ENCODE data around the gene SYCE1L.

GRCh38 chr16:77236063-77236511 is 36.9 kb downstream of the SYCE1L start:
- TF ChIP-seq CHD1 (IDR thresholded peaks at IDR 0.05; ENCODE audit: low read depth, low read length) (peak; percentile 66; the same call in 1 of the 2 replicates), MXI1 (IDR thresholded peaks at IDR 0.05; ENCODE audit: borderline replicate concordance, low read depth, low read length) (0 out of 2 replicates have a peak, but pooled peaks have one; percentile 41), POLR2A (IDR thresholded peaks at IDR 0.05; ENCODE audit: low read depth, low read length) (peak; percentile 73), RCOR1 (IDR thresholded peaks at IDR 0.05; ENCODE audit: insufficient replicate concordance, low read length) (no peak), USF2 (IDR thresholded peaks at IDR 0.05; ENCODE audit: low read depth, low read length) (peak; percentile 24; the same call in 1 of the 2 replicates), BHLHE40 (IDR thresholded peaks at IDR 0.05; ENCODE audit: low read depth, low read length) (no peak), RAD21 (IDR thresholded peaks at IDR 0.05; ENCODE audit: low read length) (peak; percentile 100), SMC3 (IDR thresholded peaks at IDR 0.05; ENCODE audit: low read depth, low read length) (peak; percentile 100), MAZ (IDR thresholded peaks at IDR 0.05; ENCODE audit: borderline replicate concordance, low read depth, low read length) (peak; percentile 50; the same call in 1 of the 2 replicates), MAFK (IDR thresholded peaks at IDR 0.05; ENCODE audit: low read depth, low read length) (no peak; the same call in 1 of the 2 replicates), ELK1 (IDR thresholded peaks at IDR 0.05; ENCODE audit: borderline replicate concordance, low read depth, low read length) (no peak), CEBPB (IDR thresholded peaks at IDR 0.05; ENCODE audit: low read depth, low read length) (peak; percentile 45; the same call in 1 of the 2 replicates)
- TF ChIP-seq, protein P1, sequence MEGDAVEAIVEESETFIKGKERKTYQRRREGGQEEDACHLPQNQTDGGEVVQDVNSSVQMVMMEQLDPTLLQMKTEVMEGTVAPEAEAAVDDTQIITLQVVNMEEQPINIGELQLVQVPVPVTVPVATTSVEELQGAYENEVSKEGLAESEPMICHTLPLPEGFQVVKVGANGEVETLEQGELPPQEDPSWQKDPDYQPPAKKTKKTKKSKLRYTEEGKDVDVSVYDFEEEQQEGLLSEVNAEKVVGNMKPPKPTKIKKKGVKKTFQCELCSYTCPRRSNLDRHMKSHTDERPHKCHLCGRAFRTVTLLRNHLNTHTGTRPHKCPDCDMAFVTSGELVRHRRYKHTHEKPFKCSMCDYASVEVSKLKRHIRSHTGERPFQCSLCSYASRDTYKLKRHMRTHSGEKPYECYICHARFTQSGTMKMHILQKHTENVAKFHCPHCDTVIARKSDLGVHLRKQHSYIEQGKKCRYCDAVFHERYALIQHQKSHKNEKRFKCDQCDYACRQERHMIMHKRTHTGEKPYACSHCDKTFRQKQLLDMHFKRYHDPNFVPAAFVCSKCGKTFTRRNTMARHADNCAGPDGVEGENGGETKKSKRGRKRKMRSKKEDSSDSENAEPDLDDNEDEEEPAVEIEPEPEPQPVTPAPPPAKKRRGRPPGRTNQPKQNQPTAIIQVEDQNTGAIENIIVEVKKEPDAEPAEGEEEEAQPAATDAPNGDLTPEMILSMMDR (conservative IDR thresholded peaks at IDR 0.05; ENCODE audit: low read depth, low read length): peak; percentile 100; the same call in 1 of the 2 replicates

Data from IMR-90 (cell line).